OCI-LY3 (cell line): ENCODE measurements around the gene PKLR.

Experiments used
- H2AFZ ChIP-seq: fragments of 200-600, 300-600 bp; shearing (Covaris generic); 2 replicates; pipeline ENCODE4 v1.6.0; 2014; ENCODE audit warnings: antibody characterized with exemption, low read depth, low read length
- H3K27ac ChIP-seq: fragments of 200-600, 300-600 bp; sonication (generic); 2 replicates; pipeline ENCODE4 v1.5.1; 2014; ENCODE audit warnings: mild to moderate bottlenecking, low read length, moderate library complexity, mixed read lengths
- H3K27me3 ChIP-seq: fragments of 200-600, 300-600 bp; sonication (generic); 2 replicates; pipeline ENCODE4 v1.6.1; 2014; ENCODE audit warnings: low read depth, low read length, mixed read lengths
- H3K36me3 ChIP-seq: fragments of 200-600, 300-600 bp; sonication (generic); replicated peaks from 2 replicates; pipeline ENCODE3; 2014; ENCODE audit warnings: low read depth, low read length, mixed read lengths
- H3K4me1 ChIP-seq: fragments of 300-600, 200-600 bp; sonication (generic); 2 replicates; pipeline ENCODE4 v1.6.1; 2014; ENCODE audit warnings: low read length, mixed read lengths
- H3K4me2 ChIP-seq: fragments of 200-600, 300-600 bp; sonication (generic); 2 replicates; pipeline ENCODE4 v1.6.1; 2014; ENCODE audit warnings: low read length, mixed read lengths
- H3K4me3 ChIP-seq: fragments of 300-600, 200-600 bp; sonication (generic); 2 replicates; pipeline ENCODE4 v1.5.1; 2014; ENCODE audit warnings: antibody characterized with exemption, mild to moderate bottlenecking, low read length, moderate library complexity
- H3K79me2 ChIP-seq: fragments of 300-600, 200-600 bp; shearing (Covaris generic); 2 replicates; pipeline ENCODE4 v1.6.1; 2014; ENCODE audit warnings: mild to moderate bottlenecking, low read length, mixed read lengths
- H3K9ac ChIP-seq: fragments of 300-600, 200-600 bp; shearing (Covaris generic); 2 replicates; pipeline ENCODE4 v1.6.0; 2014; ENCODE audit warnings: mild to moderate bottlenecking, low read length, moderate library complexity
- H3K9me3 ChIP-seq: fragments of 200-600, 300-600 bp; shearing (Covaris generic); 2 replicates; pipeline ENCODE4 v1.6.1; 2014; ENCODE audit warnings: low read length, mixed read lengths; ENCODE audit not compliant: insufficient read depth
- H4K20me1 ChIP-seq: fragments of 200-600, 300-600 bp; sonication (generic); 2 replicates; pipeline ENCODE4 v1.6.1; 2016; ENCODE audit warnings: low read length, mixed read lengths; ENCODE audit not compliant: insufficient read depth
- EZH2phosphoT487 ChIP-seq: fragments of 200-600 bp; shearing (Covaris generic); IDR thresholded peaks from 2 replicates; pipeline ENCODE4 v1.6.1; 2018; ENCODE audit warnings: antibody characterized with exemption, mixed run types, low read depth
- TF ChIP-seq, protein P1 (sequence below): fragments of 200-600, 300-600 bp; sonication (generic); IDR thresholded peaks from 2 replicates; pipeline ENCODE4 v1.5.1; 2014; ENCODE audit warnings: antibody characterized with exemption, low read length, low read depth

PKLR gene

DNA sequence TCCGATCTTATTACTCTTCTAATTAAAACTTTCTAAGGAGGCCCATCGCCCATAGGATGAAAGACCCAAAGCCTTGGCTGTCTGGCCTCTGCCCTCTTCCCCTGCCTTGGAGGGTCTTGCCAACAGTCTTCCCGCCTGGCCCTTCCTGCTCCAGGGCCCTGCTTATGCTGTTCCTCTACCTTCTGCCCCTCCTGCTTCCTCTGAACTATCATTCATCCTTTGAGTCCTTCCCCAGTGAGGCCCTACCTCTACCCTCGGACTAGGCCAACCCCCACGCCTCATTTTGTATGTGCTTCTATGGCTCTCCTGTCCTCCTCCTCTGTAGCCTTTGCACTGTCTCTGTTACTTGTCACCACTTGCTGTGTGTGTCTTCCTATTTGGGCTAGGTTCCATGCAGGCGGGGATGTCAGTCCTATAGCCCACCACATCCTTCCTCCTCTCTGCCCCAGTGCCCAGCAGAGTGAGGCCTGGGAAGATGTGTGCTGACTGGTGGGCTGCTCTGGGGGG, 24.8 kb upstream of the PKLR start:
- Histone ChIP-seq H3K9me3 (no peaks in the 10 kb centered on the region), H3K4me1 (peaks cover 22% of the 10 kb centered on the region), H3K27me3 (no peaks in the 10 kb centered on the region), H3K9ac (no peak overlapping the region), H3K79me2 (no peaks in the 10 kb centered on the region), H3K4me3 (no peak overlapping the region), H3K4me2 (no peak overlapping the region), H3K36me3 (peaks cover 17% of the 10 kb centered on the region), H4K20me1 (0 out of 2 replicates have a peak, but pooled peaks cover 4% of the 10 kb centered on the region), H3K27ac (no peak overlapping the region), H2AFZ (no peak overlapping the region)
- TF ChIP-seq, protein P1, sequence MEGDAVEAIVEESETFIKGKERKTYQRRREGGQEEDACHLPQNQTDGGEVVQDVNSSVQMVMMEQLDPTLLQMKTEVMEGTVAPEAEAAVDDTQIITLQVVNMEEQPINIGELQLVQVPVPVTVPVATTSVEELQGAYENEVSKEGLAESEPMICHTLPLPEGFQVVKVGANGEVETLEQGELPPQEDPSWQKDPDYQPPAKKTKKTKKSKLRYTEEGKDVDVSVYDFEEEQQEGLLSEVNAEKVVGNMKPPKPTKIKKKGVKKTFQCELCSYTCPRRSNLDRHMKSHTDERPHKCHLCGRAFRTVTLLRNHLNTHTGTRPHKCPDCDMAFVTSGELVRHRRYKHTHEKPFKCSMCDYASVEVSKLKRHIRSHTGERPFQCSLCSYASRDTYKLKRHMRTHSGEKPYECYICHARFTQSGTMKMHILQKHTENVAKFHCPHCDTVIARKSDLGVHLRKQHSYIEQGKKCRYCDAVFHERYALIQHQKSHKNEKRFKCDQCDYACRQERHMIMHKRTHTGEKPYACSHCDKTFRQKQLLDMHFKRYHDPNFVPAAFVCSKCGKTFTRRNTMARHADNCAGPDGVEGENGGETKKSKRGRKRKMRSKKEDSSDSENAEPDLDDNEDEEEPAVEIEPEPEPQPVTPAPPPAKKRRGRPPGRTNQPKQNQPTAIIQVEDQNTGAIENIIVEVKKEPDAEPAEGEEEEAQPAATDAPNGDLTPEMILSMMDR: no peak
- no peak for TF ChIP-seq EZH2phosphoT487

DNA sequence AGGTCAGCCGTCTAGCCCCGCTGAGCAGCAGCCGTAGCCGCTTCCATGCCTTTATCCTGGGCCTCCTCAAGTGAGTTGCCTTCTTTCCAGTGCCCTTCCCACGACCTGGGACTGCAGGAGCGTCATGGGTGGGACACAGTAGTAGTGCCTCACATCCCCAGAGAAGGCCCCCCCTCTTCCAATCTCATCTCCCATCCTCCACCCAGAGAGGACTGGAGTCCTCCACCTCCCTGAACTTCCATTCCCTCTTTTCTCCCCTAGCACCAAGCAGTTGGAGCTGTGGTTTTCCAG, 24.3 kb upstream of the PKLR start:
- Histone ChIP-seq H3K36me3 (peaks cover 16% of the 10 kb centered on the region), H3K9me3 (no peaks in the 10 kb centered on the region), H3K4me2 (peak overlapping the region; percentile 96; the same call in 1 of the 2 replicates), H2AFZ (no peak overlapping the region), H3K9ac (no peak overlapping the region), H3K4me1 (peaks cover 17% of the 10 kb centered on the region), H3K27me3 (no peaks in the 10 kb centered on the region), H3K27ac (no peak overlapping the region), H3K79me2 (no peaks in the 10 kb centered on the region), H3K4me3 (no peak overlapping the region), H4K20me1 (peaks cover 4% of the 10 kb centered on the region; the same call in 1 of the 2 replicates)
- TF ChIP-seq EZH2phosphoT487: no peak
- TF ChIP-seq, protein P1: no peak

DNA sequence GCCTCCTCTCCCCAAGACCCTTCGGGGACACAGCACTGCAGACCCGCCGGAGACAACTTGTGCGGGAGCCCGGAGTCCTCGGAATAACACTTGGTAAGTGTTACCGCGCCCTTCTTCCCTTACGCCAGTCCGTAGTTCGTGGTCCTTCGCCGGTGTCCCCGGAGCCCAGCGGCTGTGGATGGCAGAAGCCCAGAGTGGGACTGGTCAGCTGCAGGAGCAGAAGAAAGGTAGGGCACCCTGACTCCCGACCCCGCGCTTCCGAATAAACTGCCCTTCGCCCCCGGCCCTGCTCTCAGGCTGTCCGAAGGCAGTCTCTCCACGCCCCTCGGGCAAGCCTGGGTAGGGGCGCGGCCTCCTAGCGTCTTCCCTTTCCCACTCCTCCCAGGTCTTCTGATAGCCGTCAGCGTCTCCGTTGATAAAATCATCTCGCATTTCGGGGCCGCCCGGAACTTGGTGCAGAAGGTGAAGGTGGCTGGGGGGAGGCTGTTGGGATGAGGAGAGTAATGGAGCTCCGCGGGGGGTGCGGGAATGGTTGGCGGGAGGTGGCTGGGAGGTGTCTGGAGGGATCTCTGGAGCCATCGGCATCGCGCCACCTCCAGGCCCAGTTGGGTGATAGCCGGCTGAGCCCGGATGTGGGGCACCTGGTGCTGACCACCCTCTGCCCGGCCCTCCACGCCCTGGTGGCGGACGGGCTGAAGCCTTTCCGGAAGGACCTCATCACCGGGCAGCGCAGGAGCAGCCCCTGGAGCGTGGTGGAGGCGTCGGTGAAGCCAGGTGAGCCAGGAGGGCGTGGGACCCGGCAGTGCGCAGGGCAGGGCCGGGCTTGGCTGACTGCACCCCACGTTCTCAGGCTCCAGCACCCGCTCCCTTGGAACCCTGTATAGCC, 23.7 kb upstream of the PKLR start:
- H3K79me2 ChIP-seq: no peaks in the 10 kb centered on the region
- peaks cover 11% of the 10 kb centered on the region for H3K4me1 ChIP-seq
- peak overlapping the region; percentile 96 for H3K4me2 ChIP-seq
- TF ChIP-seq, protein P1: peak; percentile 40
- TF ChIP-seq EZH2phosphoT487: no peak
- H3K36me3 ChIP-seq: peaks cover 16% of the 10 kb centered on the region
- no peaks in the 10 kb centered on the region for H3K27me3 ChIP-seq
- peaks cover 9% of the 10 kb centered on the region; the same call in 1 of the 2 replicates for H4K20me1 ChIP-seq
- peak overlapping the region; percentile 99 for H3K9ac ChIP-seq
- peak overlapping the region; percentile 57; the same call in 1 of the 2 replicates for H2AFZ ChIP-seq
- 0 out of 2 replicates have a peak overlapping the region, but pooled peaks have one; percentile 5 for H3K27ac ChIP-seq
- no peaks in the 10 kb centered on the region for H3K9me3 ChIP-seq
- peak overlapping the region; percentile 93 for H3K4me3 ChIP-seq

DNA sequence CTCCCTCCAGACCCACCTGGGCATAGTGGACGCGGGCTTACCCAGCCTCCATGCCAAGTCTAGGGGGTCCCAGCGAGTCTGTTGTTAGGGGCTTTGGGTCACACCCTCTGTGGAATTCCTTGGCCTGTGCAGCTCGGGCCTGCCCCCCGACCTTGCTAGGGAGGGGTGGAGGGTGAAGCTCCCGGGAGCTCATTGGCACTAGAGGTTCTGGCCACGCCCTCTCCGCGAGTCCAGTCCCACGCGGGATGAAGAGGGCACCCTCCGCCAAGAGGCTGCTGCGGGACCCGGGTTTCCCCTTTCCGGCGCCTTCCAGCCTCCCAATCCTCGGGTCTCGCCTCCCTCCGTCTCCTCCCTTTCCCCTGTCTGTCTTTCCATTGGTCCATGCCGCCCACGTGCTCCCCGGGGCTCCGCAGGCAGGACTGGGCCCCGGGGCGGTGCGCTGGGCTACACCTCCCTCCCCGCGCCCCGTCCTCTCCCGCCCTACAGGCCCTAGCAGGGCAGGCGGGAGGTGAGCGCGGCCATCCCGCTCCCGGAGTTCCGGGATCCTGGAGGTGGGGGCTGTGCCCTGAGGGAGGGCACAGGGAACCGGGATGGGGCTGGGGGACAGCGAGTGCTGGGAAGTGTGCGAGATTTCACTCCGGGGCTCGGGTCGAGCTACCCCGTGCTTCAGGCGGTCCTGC, 22.9 kb upstream of the PKLR start:
- no peak for TF ChIP-seq EZH2phosphoT487
- TF ChIP-seq, protein P1: no peak
- H3K27me3 ChIP-seq: no peaks in the 10 kb centered on the region
- H3K36me3 ChIP-seq: peaks cover 17% of the 10 kb centered on the region
- H2AFZ ChIP-seq: peak overlapping the region; percentile 57; the same call in 1 of the 2 replicates
- no peaks in the 10 kb centered on the region for H3K79me2 ChIP-seq
- H3K4me3 ChIP-seq: peak overlapping the region; percentile 93
- peak overlapping the region; percentile 96 for H3K4me2 ChIP-seq
- H3K27ac ChIP-seq: peak overlapping the region; percentile 82
- peaks cover 6% of the 10 kb centered on the region for H3K4me1 ChIP-seq
- H3K9ac ChIP-seq: peak overlapping the region; percentile 99
- no peaks in the 10 kb centered on the region for H3K9me3 ChIP-seq
- H4K20me1 ChIP-seq: peaks cover 14% of the 10 kb centered on the region
